22Rv1 (cell line): ENCODE results near the gene ZBTB8OS.

Experiments
- H3K27ac ChIP-seq: fragments of 450-650 bp; 2 replicates; pipeline ENCODE4 v1.5.1; 2017
- ZFX ChIP-seq: fragments of 450-650 bp; IDR thresholded peaks from 2 replicates; pipeline ENCODE4 v1.6.1; 2017; ENCODE audit warnings: antibody characterized with exemption, borderline replicate concordance
- TF ChIP-seq, protein P1 (sequence below): fragments of 450-650 bp; IDR thresholded peaks from 2 replicates; pipeline ENCODE4 v1.5.1; 2017; ENCODE audit warnings: mild to moderate bottlenecking

ZBTB8OS gene

DNA sequence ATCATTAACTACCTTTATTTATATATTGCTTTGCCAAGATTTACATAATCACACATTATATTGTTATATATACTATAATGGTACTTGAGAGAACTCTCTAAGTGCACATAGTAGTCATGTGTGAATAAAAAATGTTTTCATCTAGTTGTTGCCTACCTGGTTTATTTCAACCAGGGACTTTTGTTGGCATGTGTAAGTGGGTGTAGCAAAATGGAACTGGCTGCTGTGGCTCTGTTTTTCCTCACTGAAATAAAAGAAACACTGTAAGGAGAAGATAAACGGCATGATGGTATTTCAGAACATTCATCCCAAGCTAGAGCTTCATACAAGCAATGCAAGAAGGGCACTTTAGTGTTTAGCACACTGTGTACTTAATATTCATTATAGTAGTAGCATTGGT is 15.6 kb upstream of the ZBTB8OS start:
- TF ChIP-seq ZFX, result no peak
- TF ChIP-seq, protein P1, sequence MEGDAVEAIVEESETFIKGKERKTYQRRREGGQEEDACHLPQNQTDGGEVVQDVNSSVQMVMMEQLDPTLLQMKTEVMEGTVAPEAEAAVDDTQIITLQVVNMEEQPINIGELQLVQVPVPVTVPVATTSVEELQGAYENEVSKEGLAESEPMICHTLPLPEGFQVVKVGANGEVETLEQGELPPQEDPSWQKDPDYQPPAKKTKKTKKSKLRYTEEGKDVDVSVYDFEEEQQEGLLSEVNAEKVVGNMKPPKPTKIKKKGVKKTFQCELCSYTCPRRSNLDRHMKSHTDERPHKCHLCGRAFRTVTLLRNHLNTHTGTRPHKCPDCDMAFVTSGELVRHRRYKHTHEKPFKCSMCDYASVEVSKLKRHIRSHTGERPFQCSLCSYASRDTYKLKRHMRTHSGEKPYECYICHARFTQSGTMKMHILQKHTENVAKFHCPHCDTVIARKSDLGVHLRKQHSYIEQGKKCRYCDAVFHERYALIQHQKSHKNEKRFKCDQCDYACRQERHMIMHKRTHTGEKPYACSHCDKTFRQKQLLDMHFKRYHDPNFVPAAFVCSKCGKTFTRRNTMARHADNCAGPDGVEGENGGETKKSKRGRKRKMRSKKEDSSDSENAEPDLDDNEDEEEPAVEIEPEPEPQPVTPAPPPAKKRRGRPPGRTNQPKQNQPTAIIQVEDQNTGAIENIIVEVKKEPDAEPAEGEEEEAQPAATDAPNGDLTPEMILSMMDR, result no peak
- H3K27ac ChIP-seq, result no peak overlapping the region

DNA sequence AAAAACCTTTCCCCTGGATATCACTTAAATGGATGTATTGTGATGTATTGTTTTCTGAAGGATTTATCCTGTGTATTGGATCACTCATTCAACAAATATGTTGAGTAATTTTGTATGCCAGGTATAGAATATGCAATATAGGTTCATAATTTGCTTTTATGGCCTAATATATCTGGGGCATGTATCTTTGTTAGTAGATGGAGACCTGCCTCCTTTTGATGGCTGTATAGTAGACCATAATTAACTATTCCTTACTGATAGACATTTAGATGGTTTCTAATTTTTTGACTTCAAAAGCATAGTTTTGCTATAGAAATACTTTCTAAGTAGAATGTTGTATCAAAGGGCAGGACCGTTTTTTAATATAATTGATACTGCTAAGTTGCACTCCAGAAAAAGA is 9.2 kb upstream of the ZBTB8OS start:
- no peak overlapping the region for H3K27ac ChIP-seq
- TF ChIP-seq ZFX, result no peak
- TF ChIP-seq, protein P1, result no peak

DNA sequence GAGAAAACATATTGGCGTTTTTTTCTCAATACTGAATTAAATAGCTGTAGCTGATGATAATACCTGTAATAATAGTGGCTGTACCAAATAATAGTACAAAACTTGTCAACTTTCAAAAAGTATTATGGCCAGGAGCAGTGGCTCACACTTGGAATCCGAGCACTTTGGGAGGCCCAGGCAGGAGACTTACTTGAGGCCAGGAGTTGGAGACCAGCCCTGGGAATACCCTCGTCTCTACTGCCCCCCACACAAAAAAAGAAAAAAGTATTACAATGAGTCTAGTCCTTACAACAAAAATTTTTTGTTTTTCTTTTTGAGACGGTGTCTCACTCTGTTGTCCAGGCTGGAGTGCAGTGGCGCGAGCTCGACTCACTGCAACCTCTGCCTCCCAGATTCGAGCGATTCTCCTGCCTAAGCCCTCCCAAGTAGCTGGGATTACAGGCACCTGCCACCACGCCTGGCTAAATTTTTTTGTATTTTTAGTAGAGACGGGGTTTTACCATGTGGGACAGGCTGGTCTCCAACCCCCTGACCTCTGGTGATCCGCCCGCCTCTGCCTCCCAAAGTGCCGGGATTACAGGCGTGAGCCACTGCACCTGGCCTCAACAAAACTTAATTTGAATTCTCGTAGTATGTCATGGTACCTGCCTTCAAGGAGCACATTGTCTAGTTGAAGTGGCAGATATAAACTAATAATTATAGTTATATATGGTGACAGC is 2.1 kb upstream of the ZBTB8OS start:
- H3K27ac ChIP-seq, result peak overlapping the region; percentile 99
- TF ChIP-seq ZFX, result no peak
- TF ChIP-seq, protein P1, result no peak

DNA sequence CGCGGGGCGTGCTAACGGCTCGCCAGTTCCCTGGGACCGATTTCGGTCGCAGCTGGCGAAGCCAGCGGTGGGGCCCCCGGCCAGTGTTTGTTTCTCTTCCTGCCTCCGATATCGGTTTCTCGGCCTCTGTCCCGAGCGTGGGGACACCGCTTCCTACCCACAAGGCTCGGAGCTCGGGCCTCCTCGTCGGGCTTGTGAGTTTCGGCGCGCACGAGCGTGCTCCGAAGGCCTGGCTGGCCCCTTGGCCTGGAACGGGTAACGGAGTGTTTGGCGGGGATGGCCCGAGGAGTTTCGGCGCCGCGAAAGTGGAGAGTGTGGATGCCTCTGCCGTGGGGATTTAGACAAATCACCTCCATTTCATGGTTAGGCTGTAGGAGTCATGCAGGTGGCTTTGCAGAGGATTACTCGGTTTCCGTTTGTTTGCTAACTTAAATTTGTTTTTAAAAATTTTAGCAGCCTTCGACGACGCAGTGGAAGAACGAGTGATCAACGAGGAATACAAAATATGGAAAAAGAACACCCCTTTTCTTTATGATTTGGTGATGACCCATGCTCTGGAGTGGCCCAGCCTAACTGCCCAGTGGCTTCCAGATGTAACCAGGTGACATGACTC is 1.2 kb upstream of the ZBTB8OS start:
- TF ChIP-seq, protein P1, result no peak
- peak; percentile 11; the same call in 1 of the 2 replicates for TF ChIP-seq ZFX
- peak overlapping the region; percentile 99 for H3K27ac ChIP-seq

DNA sequence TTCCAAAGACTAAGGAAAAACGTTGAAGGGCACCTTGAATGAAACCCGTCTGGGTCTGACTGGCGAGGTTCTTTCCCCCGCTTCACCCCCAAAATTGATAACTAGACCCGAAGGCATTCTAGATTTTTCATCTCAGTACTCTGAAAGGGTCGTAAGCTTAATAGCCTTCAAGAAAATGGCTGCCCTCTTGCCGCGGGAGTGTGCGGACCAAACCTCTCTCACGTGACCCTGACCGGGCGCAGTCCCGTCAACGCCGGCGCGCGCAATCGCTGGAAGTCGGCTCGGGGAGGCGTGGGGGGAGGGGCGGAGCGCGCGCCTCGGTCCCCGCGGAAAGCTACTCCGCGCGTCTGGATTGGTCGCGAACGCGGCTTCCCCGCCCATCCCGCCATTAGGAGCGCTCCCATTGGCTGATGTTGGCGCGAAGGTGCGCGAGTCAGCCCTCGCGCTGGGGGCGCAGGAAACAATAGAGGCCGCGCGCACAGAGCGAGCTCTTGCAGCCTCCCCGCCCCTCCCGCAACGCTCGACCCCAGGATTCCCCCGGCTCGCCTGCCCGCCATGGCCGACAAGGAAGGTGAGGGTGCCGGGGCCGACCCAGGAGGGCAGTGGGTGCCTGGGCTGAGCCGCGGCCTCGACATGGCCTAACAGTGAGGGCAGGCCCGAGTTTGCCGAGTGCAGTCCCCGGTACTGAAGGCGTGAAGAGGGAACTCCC is 556 bp upstream of the ZBTB8OS start, which contains the start of gene RBBP4:
TSS of gene RBBP4 (plus strand) at position 457 of the 709 bp plus-strand sequence. CDS start at position 556, 99 bp downstream.
- TF ChIP-seq, protein P1, result no peak
- TF ChIP-seq ZFX, result 0 out of 2 replicates have a peak, but pooled peaks have one; percentile 43
- H3K27ac ChIP-seq, result peak within 1 kb of the TSS; percentile 99

DNA sequence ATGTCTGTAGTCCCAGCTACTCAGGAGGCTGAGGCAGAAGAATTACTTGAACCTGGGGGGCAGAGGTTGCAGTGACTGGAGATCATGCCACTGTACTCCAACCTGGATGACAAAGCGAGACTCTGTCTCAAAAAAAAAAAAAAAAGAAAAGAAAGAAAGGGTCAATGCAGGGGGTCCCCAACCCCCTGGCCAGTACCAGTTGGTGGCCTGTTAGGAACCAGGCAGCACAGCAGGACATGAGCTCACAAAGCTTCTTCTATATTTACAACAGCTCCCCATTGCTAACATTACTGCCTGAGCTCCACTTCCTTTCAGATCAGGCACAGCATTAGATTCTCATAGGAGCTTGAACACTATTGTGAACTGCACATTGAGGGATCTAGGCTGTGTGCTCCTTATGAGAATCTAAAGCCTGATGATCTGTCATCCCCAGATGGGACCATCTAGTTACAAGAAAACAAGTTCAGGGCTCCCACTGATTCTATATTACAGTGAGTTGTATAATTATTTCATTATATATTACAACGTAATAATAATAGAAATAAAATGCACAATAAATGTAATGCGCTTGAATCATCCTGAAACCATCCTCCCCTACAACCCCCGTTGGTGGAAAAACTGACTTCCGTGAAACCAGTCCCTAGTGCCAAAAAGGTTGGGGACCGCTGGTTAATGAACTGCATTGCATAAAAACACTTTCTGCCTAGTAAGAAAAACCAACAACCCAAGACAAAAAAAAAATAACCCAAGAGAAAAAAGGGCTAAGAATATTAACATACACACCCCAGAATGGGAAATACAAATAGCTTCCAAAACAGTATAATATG is 2.8 kb downstream of the ZBTB8OS start:
- H3K27ac ChIP-seq, result no peak overlapping the region
- TF ChIP-seq, protein P1, result no peak
- no peak for TF ChIP-seq ZFX
